Loucy (cell line): Measurements from ENCODE around the gene CNTNAP2.

Source experiments
- H2AFZ ChIP-seq: fragments of 200-600 bp; sonication (generic); 2 replicates; pipeline ENCODE4 v1.6.0; 2016; ENCODE audit warnings: antibody characterized with exemption, mild to moderate bottlenecking, low read length, moderate library complexity
- H3F3A ChIP-seq: fragments of 200-600 bp; 2 replicates; pipeline ENCODE4 v1.6.0; 2016; ENCODE audit warnings: antibody characterized with exemption, low read depth, mild to moderate bottlenecking
- H3K27me3 ChIP-seq: fragments of 200-600 bp; sonication (generic); 2 replicates; pipeline ENCODE4 v1.6.1; 2014; ENCODE audit warnings: low read length, mild to moderate bottlenecking; ENCODE audit not compliant: insufficient read depth, poor library complexity, severe bottlenecking
- H3K36me3 ChIP-seq: fragments of 200-600 bp; sonication (generic); 2 replicates; pipeline ENCODE4 v1.6.1; 2016; ENCODE audit warnings: low read length; ENCODE audit not compliant: insufficient read depth
- H3K4me1 ChIP-seq: fragments of 200-600 bp; sonication (generic); 2 replicates; pipeline ENCODE4 v1.5.1; 2014; ENCODE audit warnings: low read length, mild to moderate bottlenecking; ENCODE audit not compliant: insufficient read depth, poor library complexity, severe bottlenecking
- H3K4me2 ChIP-seq: fragments of 200-600 bp; sonication (generic); 2 replicates; pipeline ENCODE4 v1.6.0; 2014; ENCODE audit warnings: antibody characterized with exemption, low read length, low read depth, mild to moderate bottlenecking; ENCODE audit not compliant: poor library complexity, severe bottlenecking
- H3K4me3 ChIP-seq: fragments of 200-600 bp; sonication (generic); 2 replicates; pipeline ENCODE4 v1.5.1; 2014; ENCODE audit warnings: low read length, mild to moderate bottlenecking, mixed read lengths; ENCODE audit not compliant: poor library complexity, severe bottlenecking
- H3K79me2 ChIP-seq: fragments of 200-600 bp; sonication (generic); 2 replicates; pipeline ENCODE4 v1.6.1; 2014; ENCODE audit warnings: low read length; ENCODE audit not compliant: insufficient read depth
- H3K9ac ChIP-seq: fragments of 200-600 bp; sonication (generic); 2 replicates; pipeline ENCODE4 v1.6.0; 2014; ENCODE audit warnings: mild to moderate bottlenecking, low read depth, low read length, moderate library complexity; ENCODE audit not compliant: poor library complexity, severe bottlenecking
- H3K9me2 ChIP-seq: fragments of 200-600 bp; sonication (generic); replicated peaks from 2 replicates; pipeline ENCODE4 v1.6.1; 2016; ENCODE audit warnings: low read depth, low read length, mixed read lengths
- H3K9me3 ChIP-seq: fragments of 200-600 bp; sonication (generic); 2 replicates; pipeline ENCODE4 v1.6.1; 2014; ENCODE audit warnings: mild to moderate bottlenecking, antibody characterized with exemption, low read length, low read depth; ENCODE audit not compliant: insufficient read depth
- H4K20me1 ChIP-seq: fragments of 200-600 bp; sonication (generic); 2 replicates; pipeline ENCODE4 v1.6.0; 2014; ENCODE audit warnings: antibody characterized with exemption, low read length, mild to moderate bottlenecking; ENCODE audit not compliant: insufficient read depth, poor library complexity, severe bottlenecking
- EZH2phosphoT487 ChIP-seq: fragments of 200-600 bp; IDR thresholded peaks from 2 replicates; pipeline ENCODE4 v1.6.1; 2018; ENCODE audit warnings: antibody characterized with exemption, mild to moderate bottlenecking, moderate library complexity, borderline replicate concordance
- TF ChIP-seq, protein P1 (sequence below): fragments of 200-600 bp; sonication (generic); conservative IDR thresholded peaks from 2 replicates; pipeline ENCODE4 v1.5.1; 2014; ENCODE audit warnings: mild to moderate bottlenecking, antibody characterized with exemption, low read length

Gene CNTNAP2

DNA sequence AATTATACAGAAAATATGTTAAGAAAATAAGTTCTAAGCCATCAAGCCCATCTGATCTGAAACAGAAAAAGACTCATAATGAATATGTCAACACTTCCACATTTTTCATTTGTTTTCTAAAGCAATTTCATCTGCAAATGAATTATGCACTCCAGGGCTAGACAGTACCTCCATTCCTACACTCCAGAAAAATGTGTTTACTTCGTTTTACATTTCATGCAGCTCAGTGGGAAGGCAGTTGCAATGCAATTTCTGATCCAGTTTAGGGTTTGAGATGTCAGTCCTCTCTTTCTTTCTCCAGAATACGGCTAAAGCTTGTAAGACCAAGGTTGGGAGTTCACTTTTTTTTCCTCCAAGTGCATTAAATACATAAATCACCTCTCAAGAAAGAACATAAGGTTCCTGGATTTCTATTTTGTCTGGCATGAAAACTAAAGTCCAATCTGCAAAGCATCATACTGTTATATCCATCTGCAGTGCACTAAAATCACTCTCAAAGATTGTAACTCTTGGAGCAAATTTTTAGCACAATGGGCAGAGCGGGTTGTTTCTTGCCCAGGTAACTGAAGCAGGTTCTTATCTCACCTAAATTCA lies 2125.2 kb downstream of the CNTNAP2 start:
- H3K9me3 ChIP-seq: no peaks in the 10 kb centered on the region

DNA sequence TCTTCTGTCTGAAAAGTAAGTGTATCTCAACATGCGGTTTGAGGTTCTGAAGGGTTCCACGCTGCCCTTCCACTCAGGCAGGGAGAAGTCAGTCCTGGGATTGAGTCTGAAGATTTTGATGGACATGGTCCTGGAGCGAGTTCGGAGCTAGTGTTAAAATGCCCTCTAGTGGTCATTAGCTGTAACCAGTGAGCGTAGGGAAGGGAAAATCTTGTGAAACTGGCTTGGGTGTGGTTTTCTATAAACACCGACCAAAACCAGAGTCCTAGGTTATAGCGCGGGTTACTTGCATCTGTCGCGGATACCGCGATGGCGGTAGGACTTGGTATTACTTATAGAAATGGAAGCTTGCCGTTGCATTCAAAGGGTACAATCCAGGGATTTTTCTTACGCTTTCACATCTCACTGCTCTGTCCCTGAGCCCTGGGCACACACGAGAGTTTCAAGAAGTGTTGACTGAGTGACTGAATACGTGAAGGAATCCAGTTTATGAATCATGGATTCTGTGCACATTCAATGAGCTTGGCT lies 2125.8 kb downstream of the CNTNAP2 start:
- Histone ChIP-seq H3K9me3 (no peaks in the 10 kb centered on the region), H3F3A (no peaks in the 10 kb centered on the region), H3K9ac (no peak overlapping the region), H3K4me1 (no peaks in the 10 kb centered on the region), H3K79me2 (no peaks in the 10 kb centered on the region), H3K9me2 (no peaks in the 10 kb centered on the region), H4K20me1 (no peaks in the 10 kb centered on the region), H3K27me3 (no peaks in the 10 kb centered on the region), H2AFZ (no peak overlapping the region), H3K36me3 (no peaks in the 10 kb centered on the region), H3K4me2 (no peak overlapping the region), H3K4me3 (no peak overlapping the region)
- no peak for TF ChIP-seq EZH2phosphoT487
- TF ChIP-seq, protein P1, sequence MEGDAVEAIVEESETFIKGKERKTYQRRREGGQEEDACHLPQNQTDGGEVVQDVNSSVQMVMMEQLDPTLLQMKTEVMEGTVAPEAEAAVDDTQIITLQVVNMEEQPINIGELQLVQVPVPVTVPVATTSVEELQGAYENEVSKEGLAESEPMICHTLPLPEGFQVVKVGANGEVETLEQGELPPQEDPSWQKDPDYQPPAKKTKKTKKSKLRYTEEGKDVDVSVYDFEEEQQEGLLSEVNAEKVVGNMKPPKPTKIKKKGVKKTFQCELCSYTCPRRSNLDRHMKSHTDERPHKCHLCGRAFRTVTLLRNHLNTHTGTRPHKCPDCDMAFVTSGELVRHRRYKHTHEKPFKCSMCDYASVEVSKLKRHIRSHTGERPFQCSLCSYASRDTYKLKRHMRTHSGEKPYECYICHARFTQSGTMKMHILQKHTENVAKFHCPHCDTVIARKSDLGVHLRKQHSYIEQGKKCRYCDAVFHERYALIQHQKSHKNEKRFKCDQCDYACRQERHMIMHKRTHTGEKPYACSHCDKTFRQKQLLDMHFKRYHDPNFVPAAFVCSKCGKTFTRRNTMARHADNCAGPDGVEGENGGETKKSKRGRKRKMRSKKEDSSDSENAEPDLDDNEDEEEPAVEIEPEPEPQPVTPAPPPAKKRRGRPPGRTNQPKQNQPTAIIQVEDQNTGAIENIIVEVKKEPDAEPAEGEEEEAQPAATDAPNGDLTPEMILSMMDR: peak; percentile 81

More for the DNA sequence above, 2125.2 kb downstream of the CNTNAP2 start:
- H4K20me1 ChIP-seq: no peaks in the 10 kb centered on the region
- no peaks in the 10 kb centered on the region for H3K36me3 ChIP-seq
- H3K4me2 ChIP-seq: no peak overlapping the region
- no peaks in the 10 kb centered on the region for H3K4me1 ChIP-seq
- no peaks in the 10 kb centered on the region for H3K27me3 ChIP-seq
- H2AFZ ChIP-seq: no peak overlapping the region
- H3K4me3 ChIP-seq: no peak overlapping the region
- H3K9me2 ChIP-seq: no peaks in the 10 kb centered on the region
- no peaks in the 10 kb centered on the region for H3F3A ChIP-seq
- no peak for TF ChIP-seq EZH2phosphoT487
- TF ChIP-seq, protein P1: no peak
- no peak overlapping the region for H3K9ac ChIP-seq
- H3K79me2 ChIP-seq: no peaks in the 10 kb centered on the region

DNA sequence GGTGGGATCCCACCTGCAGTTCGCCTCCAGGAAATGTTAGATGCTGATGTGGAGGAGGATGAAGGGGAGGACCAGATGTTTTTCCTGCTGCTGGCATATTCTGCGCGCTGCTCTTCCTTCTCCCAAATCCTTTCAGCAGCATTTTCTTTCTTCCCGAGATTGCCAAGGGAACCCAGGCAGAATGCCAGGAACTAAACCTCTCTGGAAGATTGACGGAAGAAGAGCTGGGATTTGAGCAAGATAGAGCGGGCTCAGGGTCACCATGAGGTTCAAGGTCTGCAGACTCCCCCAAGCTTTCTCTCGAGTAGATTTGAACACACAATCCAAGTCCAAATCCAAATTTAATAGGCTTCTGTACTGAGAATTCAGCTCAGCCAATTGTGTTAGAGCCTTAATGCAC lies 2128.8 kb downstream of the CNTNAP2 start:
- Histone ChIP-seq H4K20me1 (no peaks in the 10 kb centered on the region), H3K4me2 (no peak overlapping the region), H3K27me3 (no peaks in the 10 kb centered on the region), H3K36me3 (no peaks in the 10 kb centered on the region), H3K4me3 (no peak overlapping the region), H3K79me2 (no peaks in the 10 kb centered on the region), H2AFZ (no peak overlapping the region), H3K4me1 (no peaks in the 10 kb centered on the region), H3F3A (no peaks in the 10 kb centered on the region), H3K9me2 (no peaks in the 10 kb centered on the region), H3K9me3 (peaks cover 6% of the 10 kb centered on the region; the same call in 1 of the 2 replicates), H3K9ac (no peak overlapping the region)
- TF ChIP-seq, protein P1: no peak
- TF ChIP-seq EZH2phosphoT487: no peak
